Measurements from ENCODE around the gene IQSEC3.

The IQSEC3 gene

GRCh38 chr12:168763-169525, 102.4 kb downstream of the IQSEC3 start:
- no peak for DNase-seq

DNA sequence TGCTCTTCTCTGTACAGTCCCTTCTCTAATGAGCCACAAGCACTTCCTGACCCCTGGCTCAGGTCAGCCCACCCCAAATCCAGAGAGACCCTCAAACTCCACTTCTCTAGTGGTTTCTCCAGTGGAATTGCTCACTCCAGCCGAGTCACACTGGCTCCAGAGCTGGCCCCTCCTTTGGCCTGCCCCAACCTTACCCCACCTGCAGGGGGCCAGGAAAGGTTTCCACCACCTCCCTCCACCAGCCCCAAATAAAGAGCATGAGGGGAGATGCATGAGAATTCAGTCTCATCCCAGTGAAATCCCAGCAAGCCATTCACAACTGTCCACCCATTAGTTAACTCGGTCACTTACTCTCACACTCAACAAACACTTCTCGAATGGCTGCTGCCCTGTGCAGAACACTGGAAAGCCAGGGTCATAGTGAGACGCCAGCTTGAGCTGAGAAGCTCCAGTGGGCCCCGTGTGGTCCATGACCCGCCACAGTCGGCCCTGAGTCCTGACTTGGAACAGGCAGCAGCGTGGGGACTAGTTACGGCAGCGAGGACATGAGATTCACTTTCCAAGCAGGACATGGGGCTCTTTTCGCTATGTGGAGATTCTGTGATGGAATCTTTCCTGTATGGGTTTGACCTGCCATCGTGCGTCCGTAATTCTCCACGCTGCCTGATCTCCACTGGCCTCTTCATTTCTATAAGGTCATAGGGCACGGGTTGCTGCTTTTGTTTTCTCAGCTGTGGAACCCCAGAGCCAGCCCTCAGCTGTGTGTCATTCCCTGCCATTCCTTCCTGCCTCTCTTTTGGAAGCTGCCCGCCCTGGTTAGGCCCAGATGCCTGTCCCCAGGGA, 103.2 kb downstream of the IQSEC3 start:
- no peak for DNase-seq

DNA sequence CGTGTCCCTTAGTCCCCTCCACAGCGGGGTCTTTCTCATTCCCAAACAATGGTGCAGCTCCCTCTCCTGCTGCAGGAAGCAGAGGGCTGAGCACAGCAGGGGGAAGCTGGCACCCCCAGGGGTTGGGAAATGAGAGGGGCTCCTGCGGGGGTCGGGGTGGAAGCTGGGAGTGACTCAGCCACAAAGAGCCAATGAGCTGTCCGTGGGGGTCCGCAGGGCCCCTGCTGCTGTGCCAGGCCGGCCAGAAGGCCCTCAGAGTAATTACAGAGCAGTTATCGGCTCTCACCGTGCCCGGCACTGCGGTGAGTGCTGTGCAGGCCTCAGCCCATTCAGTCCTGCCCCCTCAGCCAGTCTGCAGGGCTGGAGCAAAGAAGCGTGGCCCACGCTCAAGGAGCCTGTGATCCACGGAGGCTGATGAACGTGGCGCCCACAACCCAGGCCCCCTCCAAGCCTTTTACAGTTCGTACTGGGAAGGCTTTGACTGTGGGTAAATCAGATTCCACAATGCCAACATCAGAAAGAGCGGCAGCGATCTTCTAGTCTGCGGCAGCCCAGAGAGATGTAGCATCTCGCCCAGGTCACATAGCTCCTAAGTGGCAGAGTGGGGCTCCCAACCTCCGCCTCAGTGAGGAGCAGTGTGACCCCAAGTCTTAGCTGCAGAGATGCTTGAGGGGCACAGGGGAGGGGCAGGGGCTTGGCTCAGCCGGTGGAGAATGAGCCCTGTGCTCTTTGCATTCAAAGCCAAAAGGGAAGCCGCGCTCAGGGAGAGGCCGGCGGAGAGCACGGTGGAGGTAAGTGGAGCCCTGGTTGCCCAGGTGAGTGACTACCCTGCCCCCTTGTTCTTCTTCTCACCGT, 104.0 kb downstream of the IQSEC3 start:
- no peak for DNase-seq

GRCh38 chr12:171276-171675, 104.7 kb downstream of the IQSEC3 start:
- no peak for DNase-seq

DNA sequence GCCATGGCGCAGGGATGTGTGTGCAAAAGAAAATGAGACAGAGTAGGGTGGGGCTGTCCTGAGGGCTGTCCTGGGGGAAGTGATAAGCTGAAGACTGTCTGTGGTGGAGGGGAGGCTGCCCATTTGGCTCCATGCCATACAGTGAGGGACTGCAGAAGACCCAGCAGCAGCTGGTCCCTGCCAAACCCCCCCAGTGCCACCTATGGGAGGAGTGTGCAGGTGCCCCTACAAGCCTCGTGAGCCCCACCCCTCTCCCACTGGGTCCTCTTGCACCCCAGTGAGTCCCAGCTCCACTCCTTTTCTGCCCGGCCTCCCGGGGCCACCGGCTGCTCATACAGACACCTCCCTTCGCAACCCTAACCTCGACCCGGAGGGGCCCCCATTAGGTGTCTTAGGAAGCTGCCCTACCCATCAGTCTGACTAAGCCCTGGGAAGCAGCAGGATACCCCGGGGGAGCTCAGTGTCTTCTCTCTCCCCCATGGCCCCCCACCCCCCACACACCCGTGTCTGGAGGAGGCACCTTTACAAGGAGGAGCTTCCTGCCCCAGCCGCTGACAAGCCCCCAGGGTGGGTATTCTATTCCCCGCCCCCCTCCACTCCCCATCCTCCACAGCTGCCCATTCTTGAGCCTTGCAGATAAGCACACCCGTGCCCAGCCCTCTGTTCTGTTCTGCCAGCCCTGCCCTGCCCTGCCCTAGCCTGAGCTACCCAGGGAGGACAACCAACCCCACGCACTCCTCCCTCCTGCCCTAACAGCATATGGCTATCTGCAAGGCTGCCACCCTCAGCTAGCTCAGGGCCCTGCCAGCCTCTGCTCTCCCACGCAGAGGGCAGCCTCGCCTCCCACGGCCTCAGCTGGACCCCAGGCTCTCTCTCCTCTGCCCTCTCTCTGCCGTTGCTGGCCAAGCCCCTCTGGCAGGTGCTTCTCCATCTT, 105.4 kb downstream of the IQSEC3 start:
- DNase-seq = peak; percentile 63

GRCh38 chr12:172732-173161, 106.2 kb downstream of the IQSEC3 start:
- no peak for DNase-seq

DNA sequence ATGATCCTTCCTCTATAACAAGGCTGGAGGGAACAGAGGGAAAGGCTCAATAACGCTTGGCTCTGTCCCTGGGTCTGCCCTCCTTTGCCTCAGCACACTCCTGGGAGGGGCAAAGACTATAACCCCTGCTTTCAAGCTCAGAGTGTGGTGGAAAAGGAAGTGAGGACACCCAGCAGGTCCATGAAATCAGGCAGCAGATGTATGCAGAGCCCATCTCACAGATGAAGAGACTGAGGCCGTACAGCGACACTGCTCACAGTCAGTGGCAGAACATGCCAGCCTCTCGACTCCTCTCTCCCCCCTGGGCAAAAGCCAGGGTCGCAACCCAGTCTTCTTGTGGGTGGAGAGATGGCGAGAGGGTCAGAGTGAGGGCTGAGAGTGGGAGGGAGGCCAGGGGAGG, 107.6 kb downstream of the IQSEC3 start:
- no peak for DNase-seq

DNA sequence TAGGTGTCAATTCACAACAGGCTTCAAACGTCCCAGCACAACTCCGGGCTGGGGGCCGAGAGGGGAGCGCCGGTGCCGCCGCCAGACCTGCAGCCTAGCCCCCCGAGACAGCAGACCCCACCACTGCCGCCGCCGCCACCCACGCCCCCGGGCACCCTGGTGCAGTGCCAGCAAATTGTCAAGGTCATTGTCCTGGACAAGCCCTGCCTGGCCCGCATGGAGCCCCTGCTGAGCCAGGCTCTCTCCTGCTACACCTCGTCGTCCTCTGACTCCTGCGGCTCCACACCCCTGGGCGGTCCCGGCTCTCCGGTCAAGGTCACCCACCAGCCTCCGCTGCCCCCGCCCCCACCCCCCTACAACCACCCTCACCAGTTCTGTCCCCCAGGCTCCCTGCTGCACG, 108.0 kb downstream of the IQSEC3 start:
- DNase-seq = peak; percentile 27

DNA sequence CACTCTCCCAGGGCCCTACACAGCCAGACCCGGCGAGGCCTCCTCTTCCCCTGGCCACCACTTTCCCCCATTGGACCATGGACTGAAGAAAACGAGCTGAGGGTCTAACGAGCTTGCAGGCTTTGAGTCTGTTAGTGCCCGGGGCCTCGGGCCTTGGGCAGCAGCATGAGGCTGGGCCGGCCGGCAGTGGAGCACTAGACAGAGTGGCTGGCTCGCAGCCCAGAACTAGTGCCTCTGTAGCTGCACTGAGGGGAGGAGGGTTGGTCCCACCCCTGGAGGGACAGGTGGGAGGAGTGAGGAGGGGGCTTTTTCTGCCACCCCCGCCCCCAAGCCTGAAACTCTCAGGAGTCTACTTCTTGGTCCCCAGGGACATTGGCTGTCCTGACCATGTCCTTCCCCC, 108.7 kb downstream of the IQSEC3 start:
- no peak for DNase-seq

DNA sequence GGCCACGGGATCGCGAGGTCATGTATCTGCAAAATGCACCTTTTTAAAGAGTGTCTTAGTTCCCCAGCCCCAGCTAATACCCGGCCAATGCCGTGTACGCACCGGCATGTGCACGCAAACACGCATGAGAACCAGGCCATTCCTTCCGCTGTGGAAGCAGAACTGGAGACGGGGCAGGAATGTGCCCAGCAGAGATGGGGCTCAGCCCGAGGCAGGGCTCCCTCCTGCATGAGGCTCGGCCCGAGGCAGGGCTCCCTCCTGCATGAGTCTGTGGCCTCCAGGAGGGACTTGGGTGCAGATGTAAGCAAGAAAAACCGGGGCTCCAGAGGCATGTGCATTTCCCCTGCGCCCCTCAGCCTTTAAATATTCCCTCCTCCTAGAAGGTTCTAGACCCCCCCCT, 109.2 kb downstream of the IQSEC3 start:
- DNase-seq = no peak

- no peak for DNase-seq
These were observed 110.0 kb downstream of the IQSEC3 start for GRCh38 chr12:176321-177181.

GRCh38 chr12:177336-177979, 110.9 kb downstream of the IQSEC3 start:
- no peak for DNase-seq

DNA sequence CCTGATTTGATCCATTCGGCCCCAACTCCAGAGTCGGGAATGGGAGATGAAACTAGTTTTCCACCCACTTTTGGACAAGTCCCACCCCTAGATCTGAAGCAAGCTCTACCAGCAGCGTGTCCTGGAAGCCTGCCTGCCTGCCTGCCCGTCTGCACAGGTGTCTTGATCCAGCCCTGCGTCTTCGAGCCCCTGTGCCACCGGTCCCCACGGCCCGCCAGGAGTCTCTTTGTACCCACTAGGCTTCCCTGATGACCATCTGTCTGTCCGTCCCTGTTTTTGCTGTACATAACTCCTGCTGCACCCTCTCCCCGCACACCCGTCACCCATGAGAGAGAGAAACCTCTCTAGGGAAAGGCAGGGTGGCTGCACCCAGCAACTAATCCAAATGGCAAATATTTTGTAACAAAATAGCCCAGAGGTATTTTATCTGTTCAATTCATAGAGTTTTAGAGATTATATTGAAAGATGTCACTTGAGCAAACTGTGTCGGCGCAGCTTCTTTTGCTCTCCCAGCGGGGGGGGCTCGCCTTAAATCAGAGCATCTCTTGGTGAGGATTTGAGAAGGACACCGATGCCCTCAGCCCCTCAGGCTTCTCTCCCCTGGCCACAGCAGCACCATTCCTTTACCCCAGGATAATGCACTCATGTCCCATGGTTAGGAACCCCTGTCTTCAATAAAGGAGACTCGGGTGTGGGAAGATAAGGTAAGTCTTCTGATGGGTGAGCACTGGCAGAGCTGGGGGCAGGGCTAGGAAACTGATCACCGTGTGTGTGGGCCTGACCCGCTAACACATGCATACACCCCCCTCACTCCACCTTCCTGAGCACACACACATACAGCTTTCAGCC, 111.6 kb downstream of the IQSEC3 start:
- DNase-seq = no peak

- DNase-seq = no peak
These were observed 112.2 kb downstream of the IQSEC3 start for GRCh38 chr12:178829-179109.

DNA sequence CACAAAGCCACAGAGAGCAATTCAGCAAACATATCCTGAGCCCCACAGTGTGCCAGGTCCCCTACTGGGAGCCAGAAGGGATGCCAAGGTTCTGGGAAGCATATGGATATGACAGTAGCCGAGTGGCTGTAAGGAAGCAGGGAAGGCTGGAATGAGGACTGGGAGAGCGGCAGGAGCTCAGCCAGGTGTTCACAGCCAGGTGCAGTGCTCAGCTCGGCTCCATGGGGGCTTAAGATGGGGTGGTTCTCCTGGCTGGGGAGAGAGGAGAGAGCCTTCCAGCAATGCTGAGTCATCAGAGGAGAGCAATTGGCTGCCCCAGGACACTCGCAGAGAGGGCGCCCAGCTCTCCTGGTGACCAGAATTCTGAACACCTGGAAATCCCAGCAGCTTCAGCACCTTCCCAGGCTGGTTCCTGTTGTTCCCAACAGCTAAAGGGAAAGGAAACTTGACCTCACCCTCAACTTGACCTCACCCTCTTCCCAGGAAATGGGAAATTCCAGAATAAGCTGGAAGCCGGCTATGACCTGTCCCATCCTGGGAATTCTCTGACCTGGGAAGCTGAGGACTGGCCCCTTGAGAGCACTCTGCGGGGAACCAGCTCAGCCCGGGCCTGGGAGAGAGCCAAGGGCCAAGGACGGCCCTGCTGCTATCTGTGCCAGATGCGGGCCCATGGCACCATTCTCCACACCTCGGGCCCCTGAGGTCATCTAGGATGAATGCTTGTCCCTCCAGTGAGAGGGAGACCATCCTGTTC, 112.7 kb downstream of the IQSEC3 start:
- DNase-seq = peak; percentile 82

- DNase-seq = no peak
These were observed 113.3 kb downstream of the IQSEC3 start for GRCh38 chr12:179885-180284.

- no peak for DNase-seq
These were observed 113.9 kb downstream of the IQSEC3 start for GRCh38 chr12:180445-180844.

DNA sequence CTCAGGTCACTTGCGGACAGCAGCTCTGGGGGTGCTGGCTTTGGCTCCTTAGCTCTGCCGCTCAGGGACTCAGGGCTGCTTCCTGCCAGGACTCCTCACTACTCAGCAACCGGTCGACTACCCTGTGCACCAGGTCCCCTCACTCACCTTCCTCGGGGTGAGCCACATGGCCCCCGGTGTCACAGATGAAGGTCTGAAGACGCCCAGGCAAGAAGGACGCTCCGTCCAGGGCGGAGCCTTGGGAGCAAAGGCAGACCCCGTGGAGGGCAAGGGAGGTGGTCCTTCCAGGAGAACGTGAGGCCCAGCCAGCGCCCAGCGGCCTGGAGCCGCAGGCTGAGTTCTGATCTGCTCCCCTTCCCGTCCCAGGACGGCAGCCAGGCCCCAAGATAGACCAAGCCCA, 115.4 kb downstream of the IQSEC3 start:
- DNase-seq = no peak

GRCh38 chr12:182381-182892, 115.9 kb downstream of the IQSEC3 start:
- no peak for DNase-seq

Data from NCI-H146 (cell line).